ENCODE data around the gene GLOD5. TPM values are rescaled to one million over a fixed set of nuclear protein-coding genes. Genes with fewer than 3 reads are reported as not detected.

GLOD5 gene
- total and polyA plus RNA-seq, 9 of the 15 experiments (the other 6 are each of a cell fraction or from before 2014, with no cell fraction given), result 0.27 to 4.4 (median 2.2) TPM

DNA sequence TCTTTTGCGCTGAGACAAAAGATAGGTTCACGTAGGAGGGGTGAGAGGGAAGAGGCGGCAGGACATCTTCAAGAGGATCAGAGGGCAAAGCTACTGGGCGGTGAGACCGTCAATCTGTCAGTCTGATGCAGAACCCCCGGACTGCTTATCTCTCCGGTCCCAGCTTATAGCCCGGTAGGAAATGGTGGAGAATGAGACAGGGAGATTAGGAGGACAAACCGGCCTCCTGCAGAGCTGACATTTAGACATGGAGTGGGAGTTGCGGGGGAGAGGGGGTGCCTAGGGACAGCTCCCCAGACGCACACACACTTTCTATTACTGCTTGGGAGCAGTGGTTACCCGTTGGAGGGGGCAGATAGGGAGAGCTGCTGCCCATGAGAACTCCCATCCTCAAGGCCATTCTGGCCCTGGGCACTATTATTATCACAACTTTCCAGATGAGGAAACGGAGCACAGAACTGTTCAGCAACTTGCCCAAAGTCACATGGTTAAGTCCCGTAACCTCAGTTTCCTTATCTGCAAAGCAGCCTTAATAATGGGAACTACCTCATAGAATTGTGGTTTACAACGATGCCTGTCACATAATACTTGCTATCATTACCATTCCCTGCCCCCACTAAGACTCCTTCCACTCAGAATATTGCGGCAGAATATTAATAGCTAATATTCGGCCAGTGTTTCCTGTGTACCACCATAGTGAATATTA, 39.2 kb downstream of the GLOD5 start (continued):
- TF ChIP-seq U2AF1 (optimal IDR thresholded peaks at IDR 0.05; ENCODE audit: low read depth, low read length), result no peak
- TF ChIP-seq PHF21A (IDR thresholded peaks at IDR 0.05; ENCODE audit: borderline replicate concordance, low read depth), result 0 out of 2 replicates have a peak, but pooled peaks have one; percentile 32
- TF ChIP-seq, protein P1, sequence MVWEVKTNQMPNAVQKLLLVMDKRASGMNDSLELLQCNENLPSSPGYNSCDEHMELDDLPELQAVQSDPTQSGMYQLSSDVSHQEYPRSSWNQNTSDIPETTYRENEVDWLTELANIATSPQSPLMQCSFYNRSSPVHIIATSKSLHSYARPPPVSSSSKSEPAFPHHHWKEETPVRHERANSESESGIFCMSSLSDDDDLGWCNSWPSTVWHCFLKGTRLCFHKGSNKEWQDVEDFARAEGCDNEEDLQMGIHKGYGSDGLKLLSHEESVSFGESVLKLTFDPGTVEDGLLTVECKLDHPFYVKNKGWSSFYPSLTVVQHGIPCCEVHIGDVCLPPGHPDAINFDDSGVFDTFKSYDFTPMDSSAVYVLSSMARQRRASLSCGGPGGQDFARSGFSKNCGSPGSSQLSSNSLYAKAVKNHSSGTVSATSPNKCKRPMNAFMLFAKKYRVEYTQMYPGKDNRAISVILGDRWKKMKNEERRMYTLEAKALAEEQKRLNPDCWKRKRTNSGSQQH (CRISPR knock-in tag; IDR thresholded peaks at IDR 0.05), result peak; percentile 80; the same call in 1 of the 2 replicates
- TF ChIP-seq ZNF445 (CRISPR knock-in tag; IDR thresholded peaks at IDR 0.05; ENCODE audit: low read depth), result no peak
- TF ChIP-seq, protein P2, sequence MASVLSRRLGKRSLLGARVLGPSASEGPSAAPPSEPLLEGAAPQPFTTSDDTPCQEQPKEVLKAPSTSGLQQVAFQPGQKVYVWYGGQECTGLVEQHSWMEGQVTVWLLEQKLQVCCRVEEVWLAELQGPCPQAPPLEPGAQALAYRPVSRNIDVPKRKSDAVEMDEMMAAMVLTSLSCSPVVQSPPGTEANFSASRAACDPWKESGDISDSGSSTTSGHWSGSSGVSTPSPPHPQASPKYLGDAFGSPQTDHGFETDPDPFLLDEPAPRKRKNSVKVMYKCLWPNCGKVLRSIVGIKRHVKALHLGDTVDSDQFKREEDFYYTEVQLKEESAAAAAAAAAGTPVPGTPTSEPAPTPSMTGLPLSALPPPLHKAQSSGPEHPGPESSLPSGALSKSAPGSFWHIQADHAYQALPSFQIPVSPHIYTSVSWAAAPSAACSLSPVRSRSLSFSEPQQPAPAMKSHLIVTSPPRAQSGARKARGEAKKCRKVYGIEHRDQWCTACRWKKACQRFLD (CRISPR knock-in tag; IDR thresholded peaks at IDR 0.05), result peak; percentile 96
- peak in 1 of 2 experiments; percentile 34; a peak in 2 of 4 replicates for TF ChIP-seq RAD21 (CRISPR knock-in tag; conservative IDR thresholded peaks at IDR 0.05 in 1 of 2, IDR thresholded peaks at IDR 0.05 in 1 of 2)
- TF ChIP-seq ZNF589 (CRISPR knock-in tag; IDR thresholded peaks at IDR 0.05; ENCODE audit: low read depth), result peak; percentile 96; the same call in 1 of the 2 replicates
- TF ChIP-seq, protein P3, sequence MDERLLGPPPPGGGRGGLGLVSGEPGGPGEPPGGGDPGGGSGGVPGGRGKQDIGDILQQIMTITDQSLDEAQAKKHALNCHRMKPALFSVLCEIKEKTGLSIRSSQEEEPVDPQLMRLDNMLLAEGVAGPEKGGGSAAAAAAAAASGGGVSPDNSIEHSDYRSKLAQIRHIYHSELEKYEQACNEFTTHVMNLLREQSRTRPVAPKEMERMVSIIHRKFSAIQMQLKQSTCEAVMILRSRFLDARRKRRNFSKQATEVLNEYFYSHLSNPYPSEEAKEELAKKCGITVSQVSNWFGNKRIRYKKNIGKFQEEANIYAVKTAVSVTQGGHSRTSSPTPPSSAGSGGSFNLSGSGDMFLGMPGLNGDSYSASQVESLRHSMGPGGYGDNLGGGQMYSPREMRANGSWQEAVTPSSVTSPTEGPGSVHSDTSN (CRISPR knock-in tag; IDR thresholded peaks at IDR 0.05; ENCODE audit: low read depth), result peak; percentile 58
- TF ChIP-seq, protein P3 (tag; conservative IDR thresholded peaks at IDR 0.05; ENCODE audit: low read depth), result peak; percentile 98
- TF ChIP-seq ZNF217 (CRISPR knock-in tag; IDR thresholded peaks at IDR 0.05), result no peak
- no peak for TF ChIP-seq GATAD2B (IDR thresholded peaks at IDR 0.05; ENCODE audit: borderline replicate concordance)
- no peak for TF ChIP-seq RBM17 (IDR thresholded peaks at IDR 0.05; ENCODE audit: borderline replicate concordance, low read depth, low read length)
- TF ChIP-seq ELF1 (tag; IDR thresholded peaks at IDR 0.05), result peak; percentile 59
- TF ChIP-seq ARID2 (IDR thresholded peaks at IDR 0.05), result no peak
- no peak for TF ChIP-seq HNRNPUL1 (IDR thresholded peaks at IDR 0.05; ENCODE audit: low read length)
- TF ChIP-seq FOS (IDR thresholded peaks at IDR 0.05; ENCODE audit: extremely low read depth, insufficient read length), result no peak
- TF ChIP-seq STAT5A (IDR thresholded peaks at IDR 0.05; ENCODE audit: borderline replicate concordance, low read length), result peak; percentile 95
- no peak for TF ChIP-seq CREBBP (IDR thresholded peaks at IDR 0.05; ENCODE audit: low read depth, low read length)
- no peak for TF ChIP-seq ZFPM2 (CRISPR knock-in tag; IDR thresholded peaks at IDR 0.05)
- TF ChIP-seq, protein P4, sequence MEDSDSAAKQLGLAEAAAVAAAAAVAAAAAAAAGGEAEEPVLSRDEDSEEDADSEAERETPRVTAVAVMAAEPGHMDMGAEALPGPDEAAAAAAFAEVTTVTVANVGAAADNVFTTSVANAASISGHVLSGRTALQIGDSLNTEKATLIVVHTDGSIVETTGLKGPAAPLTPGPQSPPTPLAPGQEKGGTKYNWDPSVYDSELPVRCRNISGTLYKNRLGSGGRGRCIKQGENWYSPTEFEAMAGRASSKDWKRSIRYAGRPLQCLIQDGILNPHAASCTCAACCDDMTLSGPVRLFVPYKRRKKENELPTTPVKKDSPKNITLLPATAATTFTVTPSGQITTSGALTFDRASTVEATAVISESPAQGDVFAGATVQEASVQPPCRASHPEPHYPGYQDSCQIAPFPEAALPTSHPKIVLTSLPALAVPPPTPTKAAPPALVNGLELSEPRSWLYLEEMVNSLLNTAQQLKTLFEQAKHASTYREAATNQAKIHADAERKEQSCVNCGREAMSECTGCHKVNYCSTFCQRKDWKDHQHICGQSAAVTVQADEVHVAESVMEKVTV (CRISPR knock-in tag; IDR thresholded peaks at IDR 0.05), result no peak
